ENCODE data around the gene GAPDH.
"Not testable (repeated sequence)": the region's sequence is repeated elsewhere in the genome, so short reads cannot be mapped to it uniquely, and the experiment has no call there.

The GAPDH gene

DNA sequence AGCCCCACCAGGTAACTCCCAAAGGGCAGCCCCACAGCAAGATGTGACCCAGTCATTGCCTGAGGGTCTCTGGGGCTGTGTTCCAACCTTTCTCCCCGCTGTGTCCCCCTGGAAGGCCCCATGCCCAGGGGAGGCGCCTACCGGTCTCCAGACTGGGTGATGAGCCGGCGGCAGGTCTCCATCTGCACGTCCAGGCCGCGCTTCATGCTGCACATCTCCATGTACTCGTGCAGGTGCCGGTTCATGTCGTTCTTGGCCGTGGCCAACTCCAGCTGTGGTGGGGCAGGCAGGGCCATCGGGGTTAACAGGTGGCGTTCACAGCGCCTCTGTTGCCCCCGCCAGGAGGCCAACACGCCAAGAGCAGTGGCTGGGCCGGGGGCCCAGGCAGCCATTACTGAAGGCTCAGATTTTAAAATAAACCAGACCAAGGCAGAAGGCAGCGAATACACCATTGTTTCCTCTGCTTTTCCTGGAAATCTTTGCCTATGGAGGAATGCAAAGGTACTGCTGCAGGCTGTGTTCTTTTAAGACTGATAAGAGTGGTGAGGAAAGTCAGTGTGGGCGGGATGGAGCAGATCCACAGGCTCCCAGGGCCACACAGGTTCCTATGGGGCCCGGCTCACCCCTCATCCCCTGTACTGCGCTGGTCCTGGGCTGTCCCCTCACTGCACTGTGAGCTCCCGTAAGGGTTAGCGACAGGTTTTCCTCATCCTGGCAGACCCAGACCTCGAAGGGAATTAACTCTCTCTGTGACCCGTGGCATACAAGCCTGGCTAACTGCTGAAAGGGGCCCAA lies 7.3 kb downstream of the GAPDH start:
- DNase-seq (ENCODE audit: low read depth in 4 of 4, low spot score in 1 of 4) = no peak

DNA sequence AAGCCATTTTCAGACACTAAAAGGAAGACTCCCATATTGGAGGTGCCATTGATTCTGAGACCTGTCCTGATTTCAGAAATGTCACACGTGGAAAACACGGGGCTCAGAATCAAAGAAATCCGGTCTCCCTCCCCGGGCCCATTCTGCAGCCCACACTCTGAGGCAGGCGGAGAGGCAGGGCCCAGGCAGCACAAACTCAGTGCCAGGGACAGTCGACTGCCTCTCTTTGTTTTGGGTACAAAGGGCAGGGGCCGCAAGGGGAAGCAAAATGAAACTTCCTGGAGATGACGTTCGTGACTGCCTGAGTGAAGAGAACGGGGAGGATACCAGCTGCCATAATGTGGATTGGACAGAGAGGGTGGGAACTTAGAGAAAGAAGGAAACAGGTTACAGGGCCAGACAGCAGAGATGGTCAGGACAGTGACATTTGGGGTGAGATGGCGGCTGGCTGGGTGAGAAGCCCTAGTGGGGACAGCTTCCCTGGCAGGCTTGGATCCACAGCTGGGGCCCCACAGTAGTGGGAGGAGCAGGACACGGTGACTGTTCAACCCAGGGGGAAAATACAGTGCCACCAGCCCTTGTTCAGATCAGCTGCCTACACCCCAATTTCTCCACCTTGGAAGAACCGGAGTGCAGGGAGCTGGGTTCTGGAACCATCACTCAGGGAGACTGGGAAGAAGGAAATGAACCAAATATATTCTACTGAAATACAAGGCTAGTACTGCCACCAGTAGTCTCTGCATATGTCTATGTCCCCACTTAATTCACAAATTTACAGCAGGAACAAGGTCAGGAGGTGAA lies 8.1 kb downstream of the GAPDH start:
- DNase-seq (ENCODE audit: low read depth in 4 of 4, low spot score in 1 of 4) = no peak

DNA sequence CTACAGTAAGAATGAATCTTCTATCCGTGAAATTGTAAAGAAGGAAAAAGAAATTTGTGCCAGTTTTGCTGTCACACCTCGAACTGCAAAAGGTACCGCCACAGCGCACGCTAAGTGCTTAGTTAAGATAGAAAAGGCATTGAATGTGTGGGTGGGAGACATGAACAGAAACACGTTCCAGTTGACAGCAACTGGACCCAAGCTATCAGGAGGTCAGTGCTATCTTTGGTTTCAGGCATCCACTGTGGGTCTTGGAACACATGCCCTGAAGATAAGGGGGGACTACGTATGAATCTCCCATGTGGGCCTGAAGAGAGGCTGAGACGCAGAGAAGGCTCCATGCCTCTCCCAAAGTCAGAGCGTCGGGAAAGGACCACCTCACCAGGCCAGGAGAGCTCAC lies 11.7 kb downstream of the GAPDH start:
- no peak for DNase-seq (ENCODE audit: low read depth in 4 of 4, low spot score in 1 of 4)

DNA sequence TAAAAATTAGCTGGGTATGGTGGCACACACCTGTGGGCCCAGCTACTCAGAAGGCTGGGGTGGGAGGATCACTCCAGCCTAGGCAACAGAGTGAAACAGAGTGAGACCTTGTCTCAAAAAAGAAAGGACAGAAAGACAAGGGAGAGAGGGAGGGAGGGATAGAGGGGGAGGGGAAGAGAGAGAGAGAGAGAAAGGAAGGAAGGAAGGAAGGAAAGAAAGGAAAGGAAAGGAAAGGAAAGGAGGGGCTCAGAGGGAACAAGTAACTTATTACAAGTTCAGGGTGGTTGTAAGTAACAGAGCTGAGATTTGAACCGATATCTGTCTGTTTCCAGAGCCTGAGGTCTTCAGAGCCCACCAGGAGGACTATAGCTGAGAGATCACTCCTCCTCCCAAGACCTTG lies 13.2 kb downstream of the GAPDH start:
- DNase-seq (ENCODE audit: low read depth in 4 of 4, low spot score in 1 of 4) = no peak

DNA sequence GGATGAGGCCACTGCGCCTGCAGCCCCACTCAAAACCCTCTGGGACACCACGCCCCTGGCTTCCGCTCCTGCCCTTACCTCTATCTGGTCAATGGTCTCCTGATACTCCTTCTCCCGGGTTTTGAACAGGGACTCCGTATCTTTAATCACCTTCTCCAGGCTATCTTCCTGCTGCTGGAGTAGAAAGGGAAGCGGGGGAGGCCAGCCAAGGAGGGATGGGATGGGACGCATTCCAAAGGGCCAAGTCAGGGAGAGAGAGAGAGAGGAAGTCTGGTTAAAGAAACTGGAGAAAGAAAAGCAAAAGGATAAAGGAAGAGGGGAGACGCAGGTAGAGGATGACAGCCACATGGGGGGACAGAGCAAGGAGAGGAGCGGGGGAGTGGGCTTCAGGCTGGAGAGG lies 13.7 kb downstream of the GAPDH start:
- no peak for DNase-seq (ENCODE audit: low read depth in 4 of 4, low spot score in 1 of 4)

DNA sequence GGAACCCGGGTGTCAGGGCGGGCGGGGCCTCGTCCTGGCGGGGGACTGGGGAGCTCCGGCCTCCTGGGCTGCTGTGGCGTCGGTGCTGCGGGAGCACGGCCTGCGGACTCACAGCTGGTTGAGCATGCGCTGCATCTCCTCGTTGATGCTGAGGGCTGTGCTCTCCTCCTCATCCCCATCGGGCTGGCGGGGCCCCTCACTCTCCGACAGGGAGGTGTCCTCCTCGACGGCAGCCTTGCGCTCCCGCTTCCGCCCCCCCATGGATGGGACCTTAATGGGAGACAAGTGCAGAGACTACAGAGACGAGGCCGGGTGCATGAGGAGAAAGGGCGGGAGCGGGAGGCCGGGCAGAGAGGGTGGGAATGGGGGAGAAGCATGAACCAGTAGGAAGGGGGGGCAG lies 14.2 kb downstream of the GAPDH start:
- DNase-seq (ENCODE audit: low read depth in 4 of 4, low spot score in 1 of 4) = no peak

DNA sequence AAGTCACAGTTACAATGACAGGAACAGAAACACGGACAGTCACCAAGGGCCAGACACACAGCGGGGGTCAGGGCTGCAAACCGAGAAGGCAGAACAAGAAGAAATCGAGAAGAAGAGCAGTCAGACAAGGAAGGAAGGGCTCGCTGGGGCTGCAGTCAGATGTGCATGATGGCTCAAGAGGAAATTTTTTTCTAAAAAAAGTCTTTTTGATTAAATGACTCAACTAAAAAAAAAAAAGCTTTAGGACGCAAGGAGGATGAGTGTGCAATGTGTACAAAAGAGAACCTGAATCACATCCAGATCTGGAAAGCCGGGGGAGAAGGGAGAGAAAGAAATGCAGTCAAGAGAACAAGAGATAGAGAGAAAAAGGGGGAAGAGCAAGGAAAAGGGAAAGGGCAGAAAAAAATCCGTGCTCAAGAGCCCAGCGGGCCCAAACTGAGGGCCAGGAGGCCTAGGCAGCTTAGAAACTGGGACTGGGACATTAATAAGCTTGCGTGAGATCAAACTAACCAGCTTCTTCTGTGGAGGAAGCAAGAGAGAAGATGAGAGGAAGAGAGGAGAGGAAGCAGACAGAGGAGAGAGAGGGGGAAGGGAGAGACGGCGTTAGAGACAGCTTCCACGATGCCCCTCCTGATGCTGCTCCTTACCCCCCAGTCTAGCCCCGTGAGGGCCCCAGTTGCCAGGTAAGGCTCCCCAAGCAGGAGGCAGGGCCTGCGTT lies 14.8 kb downstream of the GAPDH start:
- DNase-seq (ENCODE audit: low read depth in 4 of 4, low spot score in 1 of 4) = no peak

DNA sequence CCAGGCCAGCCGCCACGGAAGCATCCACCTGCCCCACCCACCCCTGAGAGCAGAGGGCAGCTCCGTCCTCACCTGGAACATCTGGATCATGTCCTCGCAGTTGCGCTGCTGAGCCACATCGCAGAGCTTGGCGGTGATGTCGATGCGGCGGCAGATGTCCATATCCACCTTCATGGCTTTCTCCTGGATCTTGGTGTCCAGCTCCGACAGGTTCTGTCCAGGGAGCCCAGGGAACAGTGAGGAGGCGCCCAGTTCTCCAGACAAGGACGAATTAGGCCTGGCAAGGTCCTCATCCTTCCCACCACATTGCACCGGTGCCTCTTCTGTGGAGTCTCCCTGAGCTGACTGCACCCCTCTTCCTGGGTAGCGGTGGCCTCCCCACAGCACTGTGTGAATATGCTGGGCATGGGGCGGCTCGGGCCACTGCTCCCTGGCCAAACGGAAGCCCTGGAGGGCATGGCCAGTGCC lies 15.4 kb downstream of the GAPDH start:
- DNase-seq (ENCODE audit: low read depth in 4 of 4, low spot score in 1 of 4) = no peak

DNA sequence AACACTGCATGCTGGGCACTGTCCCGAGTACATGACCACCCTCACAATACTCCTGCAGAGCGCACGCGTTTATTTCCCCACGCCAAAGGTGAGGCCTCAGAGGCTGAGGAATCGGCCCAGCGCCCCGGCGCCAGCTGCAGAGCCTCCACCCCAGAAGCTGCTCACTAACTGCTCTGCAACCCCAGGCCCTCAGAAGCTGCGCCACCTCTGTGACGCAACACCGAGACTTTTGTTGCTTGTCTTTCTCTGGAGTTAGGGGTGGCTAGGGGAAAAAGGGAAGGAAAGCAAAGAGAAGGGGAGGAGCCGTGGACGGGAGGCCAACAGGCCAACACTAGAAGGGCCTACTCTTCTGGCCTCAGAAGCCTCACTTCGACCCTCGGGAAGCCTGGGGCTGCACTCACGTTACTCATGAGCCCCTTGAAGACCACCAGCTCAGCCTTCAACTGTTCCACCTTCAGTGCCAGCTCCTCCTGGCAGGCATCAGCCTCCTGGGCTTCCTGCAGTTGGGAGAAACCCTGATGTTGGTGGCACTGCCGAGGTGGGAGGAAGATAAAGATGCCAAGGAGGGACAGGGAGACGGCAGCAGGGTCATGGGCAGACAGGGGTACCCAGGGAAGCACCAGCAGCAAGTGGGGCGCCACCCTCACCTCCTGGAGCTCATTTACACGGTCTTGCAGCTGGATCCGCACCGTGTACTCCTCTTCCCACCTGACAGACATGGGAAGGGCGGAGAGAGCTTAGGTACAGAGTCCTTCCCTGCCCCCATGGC lies 16.2 kb downstream of the GAPDH start:
- no peak for DNase-seq (ENCODE audit: low read depth in 4 of 4, low spot score in 1 of 4)

DNA sequence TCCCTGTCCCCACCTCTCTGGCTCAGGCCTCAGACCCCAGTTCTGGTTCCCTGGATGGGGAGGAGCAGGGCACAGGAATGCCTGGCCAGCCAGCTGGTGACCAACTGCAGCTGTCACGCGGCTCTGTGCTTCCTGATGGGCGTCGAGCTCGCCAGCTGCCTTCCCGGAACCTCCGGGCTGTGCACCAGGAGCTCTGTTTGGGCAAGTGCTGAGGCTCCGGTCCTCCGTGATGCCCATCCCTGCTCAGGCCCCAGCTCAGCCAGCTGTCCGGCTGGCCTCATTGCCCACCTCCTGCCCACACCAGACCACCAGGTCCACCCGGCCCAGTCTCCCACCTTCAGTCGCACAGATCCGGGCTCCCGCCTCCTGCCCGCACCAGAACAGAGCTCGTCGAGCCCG lies 16.7 kb downstream of the GAPDH start:
- DNase-seq (ENCODE audit: low read depth in 4 of 4, low spot score in 1 of 4) = no peak

DNA sequence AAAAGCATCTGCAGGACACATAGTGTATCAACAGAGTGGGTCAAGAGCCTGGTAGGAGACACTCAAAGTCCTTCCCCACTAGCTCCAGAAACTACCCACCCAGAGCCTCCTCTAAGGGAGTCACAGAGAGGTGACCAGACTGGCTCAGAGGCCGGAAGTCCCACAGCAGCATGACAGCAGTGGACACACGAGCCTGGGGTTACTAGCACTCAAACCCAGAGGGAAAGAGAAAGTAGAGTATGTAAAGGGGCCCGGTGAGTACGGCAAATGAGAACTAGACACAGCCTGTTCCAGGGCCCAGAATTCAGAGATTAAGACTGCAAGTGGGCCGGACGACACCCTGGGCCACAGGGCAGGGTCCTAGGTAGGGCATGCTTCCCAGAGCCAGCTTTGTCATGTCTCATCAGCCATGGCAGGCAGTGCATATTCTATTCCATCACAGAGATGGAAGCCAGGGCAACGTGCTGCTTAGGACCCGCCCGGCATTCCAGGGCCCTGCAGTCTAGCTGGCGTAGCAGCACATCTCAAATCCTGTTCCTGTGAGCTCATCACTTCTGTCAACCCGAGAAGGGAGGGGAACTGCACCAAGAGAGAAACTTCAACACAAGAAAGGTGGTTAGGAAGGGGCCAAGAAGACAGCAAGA lies 17.3 kb downstream of the GAPDH start:
- DNase-seq (ENCODE audit: low read depth in 4 of 4, low spot score in 1 of 4) = no peak

DNA sequence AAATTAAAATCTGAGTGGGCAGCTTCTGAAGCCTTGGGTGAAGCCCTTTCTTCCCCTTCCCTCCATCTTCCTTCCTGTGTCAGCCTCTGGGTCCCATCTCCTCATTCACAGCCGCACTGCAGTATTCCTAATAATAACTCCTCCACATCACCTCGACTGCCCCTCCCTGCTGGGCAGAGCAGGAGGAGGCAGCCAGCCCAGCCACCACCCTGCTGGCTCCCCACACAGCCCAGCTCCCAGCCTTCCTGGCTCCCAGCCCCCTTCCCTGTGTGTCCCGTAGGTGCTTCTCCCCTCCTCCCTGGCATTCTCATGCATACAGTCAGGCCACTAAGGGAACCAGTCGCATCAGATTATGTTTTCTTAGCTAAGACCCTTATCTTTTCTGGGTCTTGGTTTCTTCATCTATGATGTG lies 17.8 kb downstream of the GAPDH start:
- no peak for DNase-seq (ENCODE audit: low read depth in 4 of 4, low spot score in 1 of 4)

DNA sequence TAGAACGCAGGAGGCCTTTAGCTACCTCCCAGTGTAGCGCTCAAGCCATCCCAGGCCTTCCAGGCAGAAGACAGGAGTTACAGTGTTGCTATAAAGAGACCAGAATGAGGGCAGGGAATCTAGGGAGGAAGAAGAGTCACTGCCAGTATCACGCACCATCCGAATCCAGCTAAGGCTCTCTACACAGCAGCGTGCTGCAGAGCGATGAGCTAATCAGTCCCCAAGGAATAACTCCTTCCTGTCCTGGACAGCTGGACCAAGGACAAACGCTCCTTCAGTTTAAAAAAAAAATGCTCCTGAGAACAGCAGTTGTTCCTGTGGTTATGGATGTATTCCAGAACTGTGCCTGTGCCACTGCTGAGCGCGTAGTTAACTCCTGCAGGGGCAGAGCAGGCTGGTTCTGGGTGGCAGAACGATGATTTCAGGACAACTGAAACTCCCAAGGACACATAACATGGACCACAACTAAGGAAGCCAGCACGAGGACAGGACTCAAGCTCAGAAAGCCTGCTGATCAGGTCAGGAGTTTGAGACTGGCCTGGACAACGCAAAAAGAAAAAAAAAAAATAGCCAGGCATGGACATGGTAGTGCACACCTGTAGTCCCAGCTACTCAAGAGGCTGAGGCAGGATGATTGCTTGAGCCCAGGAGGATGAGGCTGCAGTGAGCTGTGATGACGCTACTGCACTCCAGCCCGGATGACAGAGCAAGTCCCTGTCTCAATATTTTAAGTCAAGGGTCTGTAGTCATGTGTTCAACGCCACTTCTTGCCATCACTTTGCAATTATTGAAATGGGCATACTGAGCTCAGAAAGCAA lies 18.9 kb downstream of the GAPDH start:
- no peak for DNase-seq (ENCODE audit: low read depth in 4 of 4, low spot score in 1 of 4)

DNA sequence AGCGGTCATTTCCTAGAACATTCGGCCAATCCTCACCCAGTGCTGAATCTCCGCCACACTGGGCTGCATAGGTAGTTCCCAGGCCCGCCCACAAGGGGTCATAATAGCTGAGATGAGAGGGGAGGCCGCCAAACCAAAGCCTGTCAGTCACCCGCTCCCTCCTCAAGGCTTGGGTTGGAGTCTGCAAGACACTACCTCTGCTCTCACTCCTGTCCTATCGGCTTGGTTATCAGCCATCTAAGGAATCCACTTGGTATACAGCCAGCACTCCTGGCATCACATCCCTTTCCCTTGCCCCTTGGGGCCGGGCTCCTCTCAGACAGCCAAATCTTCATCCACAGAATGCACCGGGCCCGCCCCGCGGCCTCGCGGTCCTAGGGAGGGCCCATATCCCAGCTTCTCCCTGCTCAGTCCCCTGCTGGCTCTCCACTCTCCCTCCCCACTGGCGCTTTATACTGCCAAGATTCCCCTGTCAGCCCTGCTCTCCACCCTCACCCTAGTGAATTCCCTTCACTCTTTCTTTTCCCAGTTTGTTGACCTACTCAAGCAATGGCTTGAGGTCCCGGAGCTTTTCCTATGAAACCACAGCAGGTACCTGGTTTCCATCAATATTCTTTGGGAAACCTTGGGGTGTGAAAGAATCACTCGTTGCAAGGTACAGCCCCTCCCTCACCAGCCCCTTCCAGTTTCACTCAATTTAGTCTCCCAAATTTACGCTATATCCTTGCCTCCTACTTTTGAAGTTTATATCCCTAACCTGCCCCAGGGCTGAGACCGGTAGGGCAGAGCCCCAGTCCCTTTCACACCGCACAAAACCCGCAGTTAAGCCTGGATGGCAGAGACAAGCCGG lies 20.1 kb downstream of the GAPDH start:
- peak in 1 of 4 experiments; percentile 71 for DNase-seq (ENCODE audit: low read depth in 4 of 4, low spot score in 1 of 4)

DNA sequence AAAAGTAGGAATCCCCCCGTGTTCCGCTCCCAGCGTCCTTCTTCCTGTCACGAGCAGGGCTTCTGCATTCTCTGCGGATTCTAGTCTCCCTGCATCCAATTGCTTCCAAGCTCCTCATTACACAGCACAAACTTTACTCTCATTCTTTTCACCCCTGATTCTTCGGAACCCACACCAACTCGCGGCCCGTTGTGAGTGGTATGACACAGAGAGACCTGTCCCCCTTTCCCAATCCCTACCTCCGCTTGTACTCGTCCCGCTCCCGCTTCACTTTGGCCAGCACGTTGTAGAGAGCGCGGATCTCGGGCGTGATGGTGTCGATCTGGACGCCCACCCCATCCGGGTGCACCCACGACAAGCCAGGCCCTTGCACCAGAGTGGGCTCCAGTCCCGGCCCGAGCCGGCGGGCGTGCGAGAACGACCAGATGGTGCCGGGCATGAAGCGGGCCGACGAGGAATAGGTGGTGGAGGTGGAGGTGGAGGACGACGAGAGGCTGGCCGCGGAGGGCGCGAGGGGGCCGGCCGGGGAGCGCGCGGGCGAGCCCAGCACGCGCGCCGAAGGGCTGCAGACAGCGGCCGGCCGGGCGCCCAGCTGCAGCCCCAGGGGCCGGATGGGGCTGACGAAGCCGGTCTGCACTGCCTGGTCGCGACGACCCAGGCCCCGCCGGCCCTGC lies 20.8 kb downstream of the GAPDH start:
- DNase-seq (ENCODE audit: low read depth in 4 of 4, low spot score in 1 of 4) = no peak

DNA sequence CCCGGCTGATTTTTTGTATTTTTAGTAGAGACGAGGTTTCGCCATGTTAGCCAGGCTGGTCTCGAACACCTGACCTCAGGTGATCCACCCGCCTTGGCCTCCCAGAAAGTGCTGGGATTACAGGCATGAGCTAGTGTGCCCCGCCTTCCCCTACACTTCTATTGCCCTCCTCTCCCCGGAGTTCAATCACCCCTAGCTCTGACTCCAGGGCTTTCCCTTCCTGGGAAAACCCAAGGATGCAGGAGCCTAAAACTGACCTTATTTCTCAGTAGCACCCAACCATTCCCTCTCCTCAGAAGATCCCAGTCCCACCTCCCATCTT lies 22.1 kb downstream of the GAPDH start:
- DNase-seq (ENCODE audit: low read depth in 4 of 4, low spot score in 1 of 4) = not testable (repeated sequence)

DNA sequence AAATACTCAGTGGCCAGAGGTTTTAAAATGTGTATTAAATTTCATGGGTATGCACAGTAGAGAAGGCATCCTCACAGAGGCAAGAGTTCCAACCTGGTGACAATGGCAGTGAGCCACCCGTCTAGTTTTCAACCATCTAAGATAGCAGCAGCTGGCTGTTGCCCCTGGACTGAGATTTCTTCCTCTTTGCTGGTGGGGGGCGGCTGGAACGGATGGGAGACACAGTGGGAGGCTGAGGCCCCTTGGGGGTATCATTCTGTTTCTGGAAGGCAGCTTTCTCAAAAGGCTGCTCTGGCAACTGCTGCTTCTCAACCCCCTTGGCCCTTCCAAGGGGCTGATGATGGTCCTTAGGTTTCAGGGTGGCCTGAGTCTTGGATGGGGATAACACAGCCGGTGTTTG lies 22.5 kb downstream of the GAPDH start:
- no peak for DNase-seq (ENCODE audit: low read depth in 4 of 4, low spot score in 1 of 4)

DNA sequence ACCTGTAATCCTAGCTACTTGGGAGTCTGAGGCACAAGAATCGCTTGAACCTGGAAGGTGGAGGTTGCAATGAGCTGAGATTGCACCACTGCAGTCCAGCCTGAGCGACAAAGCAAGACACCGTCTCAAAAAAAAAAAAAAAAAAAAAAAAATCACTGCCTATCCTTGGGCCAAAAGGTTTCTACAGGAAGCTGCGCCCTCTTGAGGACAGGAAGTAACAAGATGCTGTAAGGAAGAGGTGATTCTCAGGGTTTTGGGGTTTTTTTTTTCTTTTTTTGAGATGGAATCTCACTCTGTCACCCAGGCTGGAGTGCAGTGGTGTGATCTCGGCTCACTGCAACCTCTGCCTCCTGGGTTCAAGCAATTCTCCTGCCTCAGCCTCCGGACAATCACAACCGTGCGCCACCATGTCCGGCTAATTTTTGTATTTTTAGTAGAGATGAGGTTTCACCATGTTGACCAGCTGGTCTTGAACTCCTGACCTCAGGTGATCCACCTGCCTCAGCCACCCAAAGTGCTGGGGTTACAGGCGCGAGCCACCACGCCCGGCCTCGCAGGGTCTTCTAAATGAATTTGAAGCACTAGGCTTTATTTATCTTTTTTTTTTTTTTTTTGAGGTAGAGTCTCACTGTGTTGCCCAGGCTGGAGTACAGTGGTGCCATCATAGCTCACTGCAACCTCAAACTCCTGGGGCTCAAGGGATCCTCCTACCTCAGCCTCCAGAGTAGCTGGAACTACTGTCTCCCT lies 23.9 kb downstream of the GAPDH start:
- peak in 1 of 4 experiments; percentile 18 for DNase-seq (ENCODE audit: low read depth in 4 of 4, low spot score in 1 of 4)
